Measurements from ENCODE around the gene ADGRV1.

The ADGRV1 gene

DNA sequence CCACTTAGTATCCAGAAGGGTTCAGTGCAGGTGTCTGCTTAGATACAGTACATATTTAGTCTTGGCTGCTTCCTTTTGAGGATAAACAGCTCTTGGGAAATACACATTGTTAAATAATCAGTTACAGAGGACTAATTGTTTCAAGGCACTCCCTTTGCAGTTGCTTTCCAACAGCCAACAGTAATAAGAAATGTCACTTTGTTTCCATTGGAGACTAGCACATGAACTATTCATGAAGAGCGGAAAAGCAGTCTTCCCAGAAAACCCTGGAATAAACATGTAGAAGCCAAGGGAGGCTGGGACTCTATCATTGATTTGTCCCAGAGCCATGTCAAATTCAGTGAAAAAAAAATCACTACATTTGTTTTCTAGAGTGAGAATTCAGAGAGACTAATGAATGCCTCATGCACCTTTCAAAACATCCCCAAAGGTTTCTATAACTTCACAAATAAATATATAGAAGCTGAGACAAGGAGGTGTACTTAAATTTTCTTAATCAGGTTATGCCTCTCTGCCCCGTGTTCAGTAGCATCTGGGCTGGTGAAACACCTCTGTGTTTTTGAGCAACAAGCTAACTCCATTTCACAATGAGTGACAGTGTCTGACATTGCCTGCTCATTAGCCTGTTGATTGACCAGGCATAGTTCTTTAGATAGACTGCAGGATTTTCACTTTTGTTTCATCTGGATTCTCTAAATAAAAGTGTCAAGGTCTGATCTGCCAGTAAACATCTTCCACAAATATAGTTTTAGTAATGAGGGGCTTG, 553.1 kb downstream of the ADGRV1 start:
- peak; percentile 40 for DNase-seq (ENCODE audit: low read depth)

DNA sequence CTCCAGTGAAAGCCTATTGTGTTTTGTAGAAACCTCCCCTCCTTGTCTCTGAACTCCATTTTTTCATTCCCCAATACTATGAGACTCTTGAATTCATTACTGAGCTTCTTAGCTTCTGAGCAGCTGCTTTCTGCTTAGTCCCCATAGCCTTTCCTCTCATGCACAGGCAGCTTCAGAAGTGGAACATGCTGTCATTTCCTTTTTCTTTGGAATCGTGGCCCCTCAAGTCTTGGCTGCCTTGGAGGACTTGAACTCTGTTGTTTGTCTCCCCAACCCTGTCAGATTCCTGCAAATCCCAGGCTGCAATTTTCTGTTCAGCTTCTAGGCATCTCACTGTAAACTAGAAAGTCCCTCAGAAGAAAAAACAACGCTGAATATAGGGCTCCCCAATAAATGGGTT, 556.1 kb downstream of the ADGRV1 start:
- no peak for DNase-seq (ENCODE audit: low read depth)

DNA sequence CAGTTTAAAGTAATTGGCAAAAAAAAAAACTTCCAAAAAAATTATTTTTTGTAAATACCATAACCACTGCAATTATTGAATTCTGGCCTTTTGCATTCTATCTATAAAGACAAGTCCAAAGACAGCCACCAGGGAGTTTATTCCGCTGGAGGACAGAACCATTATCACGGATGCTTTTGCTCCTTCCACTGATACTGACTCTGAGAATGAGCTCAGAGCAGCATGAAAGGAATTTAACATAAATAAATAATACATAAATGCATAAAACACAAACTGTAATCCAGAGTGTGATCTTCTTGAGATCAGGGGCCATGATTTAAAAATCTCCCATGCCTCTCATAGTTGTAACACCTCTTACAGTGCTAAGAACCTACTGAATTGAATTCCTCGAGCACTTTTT, 559.8 kb downstream of the ADGRV1 start:
- DNase-seq (ENCODE audit: low read depth) = no peak

DNA sequence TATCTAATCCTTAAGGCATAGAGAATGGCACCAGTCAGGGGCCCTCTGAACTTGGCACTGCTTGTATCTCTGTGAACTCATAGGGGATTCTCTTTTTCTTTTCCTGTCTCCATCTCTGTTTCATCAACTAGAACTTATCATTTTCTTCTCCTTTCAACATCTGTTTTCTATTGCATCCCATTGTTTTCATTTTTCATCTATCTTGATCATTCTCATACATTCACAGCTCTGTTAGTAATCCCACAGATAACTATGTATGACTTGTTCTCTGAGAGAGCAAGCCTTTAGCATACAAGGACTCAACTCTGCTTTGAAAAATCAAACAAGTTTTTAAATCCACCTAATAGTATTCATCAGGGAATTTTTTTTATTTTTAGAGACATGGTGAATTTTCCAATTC, 560.2 kb downstream of the ADGRV1 start:
- DNase-seq (ENCODE audit: low read depth) = peak; percentile 16

DNA sequence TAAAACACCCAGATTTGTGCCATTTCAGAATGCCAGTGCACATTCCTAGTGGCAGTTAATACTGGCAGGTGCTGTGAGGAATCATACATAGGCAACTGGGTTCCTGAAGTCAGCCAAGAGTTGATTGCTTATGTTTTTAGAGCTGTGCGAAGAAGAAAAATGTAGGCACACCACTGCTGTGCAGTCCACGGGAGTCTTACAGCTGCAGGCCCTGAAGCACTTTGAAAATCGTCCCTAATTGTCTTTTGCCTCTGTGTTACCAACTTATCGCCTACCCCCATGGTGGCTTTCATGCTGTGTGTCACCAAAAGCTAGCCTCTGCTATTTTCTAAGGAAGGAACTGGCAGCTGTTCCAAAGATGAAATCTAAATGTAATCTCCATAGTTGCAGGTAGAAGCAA, 560.6 kb downstream of the ADGRV1 start:
- no peak for DNase-seq (ENCODE audit: low read depth)

DNA sequence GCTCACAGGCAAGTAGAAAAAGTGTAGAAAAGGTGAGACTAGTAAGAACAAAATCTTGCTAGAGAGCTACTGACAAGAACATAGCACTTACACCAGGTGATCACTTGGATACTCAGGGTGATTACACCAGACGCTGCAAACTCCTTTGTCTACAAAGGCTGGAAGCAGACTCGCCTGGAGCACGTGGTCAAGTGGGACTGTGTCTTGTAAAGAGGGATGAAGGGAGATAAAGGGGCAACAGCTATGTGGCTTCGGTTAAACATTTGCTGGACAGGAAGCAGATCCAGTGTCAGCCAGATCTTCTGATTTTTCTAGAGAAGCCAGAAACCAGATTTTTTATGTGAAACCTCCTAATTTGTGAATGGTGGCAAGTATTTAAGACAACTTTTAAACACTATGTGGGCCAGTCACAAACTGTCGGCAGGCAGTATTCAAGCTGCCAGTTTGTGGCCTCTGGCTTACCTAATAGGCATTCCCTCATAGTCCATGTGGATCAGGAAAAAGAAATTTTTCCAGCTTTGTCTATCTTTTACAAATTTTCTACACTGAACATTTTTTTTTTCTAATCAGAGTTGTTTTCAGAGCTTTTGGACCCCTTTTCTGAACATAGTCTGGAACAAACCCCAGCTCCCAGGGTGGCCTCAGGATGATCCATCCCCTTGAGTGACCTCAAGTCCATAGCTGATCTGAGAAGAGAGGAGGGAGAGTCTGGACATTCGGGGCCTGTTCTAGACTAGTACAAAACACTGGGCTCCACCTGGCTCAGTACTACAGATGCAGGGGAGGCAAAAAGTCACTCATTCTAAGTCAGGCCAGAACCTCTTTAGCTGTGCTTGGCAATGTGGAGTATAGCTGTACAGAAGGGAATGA, 561.6 kb downstream of the ADGRV1 start:
- no peak for DNase-seq (ENCODE audit: low read depth)

DNA sequence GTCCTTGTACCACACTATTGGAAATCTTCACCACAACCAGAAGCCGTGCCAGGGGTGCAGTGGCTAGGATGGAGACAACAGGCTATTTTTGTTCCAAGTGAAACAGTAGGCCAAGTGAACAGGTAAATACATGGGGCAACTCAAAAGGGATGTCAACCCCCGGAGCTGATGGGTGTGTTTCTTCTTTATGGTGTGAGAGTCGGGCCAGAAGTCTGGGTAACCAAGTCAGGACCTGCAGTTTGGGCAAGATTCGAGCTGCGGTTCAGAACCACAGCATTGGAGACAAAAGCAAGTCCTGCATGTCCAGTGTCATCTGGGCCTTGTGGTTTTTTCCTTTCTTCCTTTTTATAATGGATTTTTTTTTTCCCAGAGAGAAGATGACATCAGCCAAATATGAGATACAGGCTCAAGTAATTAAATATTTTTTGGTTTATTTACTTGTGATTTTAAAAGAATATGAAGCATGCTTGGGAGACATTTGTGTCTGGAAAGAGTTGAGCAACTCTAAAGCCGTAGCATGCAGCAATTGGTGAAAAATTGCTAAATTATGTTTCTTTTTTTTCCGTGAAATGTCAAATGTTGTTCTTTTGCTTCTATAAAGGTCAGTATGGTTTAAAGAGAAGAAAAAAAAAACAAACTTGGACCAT, 562.9 kb downstream of the ADGRV1 start:
- peak; percentile 85 for DNase-seq (ENCODE audit: low read depth)

DNA sequence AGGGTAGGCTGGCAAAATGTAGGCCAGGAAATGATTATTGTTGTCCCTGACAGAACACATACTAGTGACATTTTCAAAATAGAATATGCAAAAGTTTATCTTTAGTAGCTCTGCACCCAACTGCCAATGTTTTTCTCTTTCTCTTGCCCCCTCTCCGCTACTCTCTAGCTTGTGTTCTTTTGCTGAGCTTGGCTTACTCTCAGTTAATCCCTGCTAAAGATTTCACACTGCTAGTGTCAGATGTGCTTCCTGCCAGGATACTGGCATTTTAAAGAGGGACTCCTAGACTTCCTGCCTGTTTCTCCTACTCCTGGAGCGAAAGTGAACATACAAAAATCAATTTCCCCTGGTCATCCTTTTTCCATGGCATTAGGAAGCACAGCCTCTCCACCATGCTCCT, 564.1 kb downstream of the ADGRV1 start:
- no peak for DNase-seq (ENCODE audit: low read depth)

DNA sequence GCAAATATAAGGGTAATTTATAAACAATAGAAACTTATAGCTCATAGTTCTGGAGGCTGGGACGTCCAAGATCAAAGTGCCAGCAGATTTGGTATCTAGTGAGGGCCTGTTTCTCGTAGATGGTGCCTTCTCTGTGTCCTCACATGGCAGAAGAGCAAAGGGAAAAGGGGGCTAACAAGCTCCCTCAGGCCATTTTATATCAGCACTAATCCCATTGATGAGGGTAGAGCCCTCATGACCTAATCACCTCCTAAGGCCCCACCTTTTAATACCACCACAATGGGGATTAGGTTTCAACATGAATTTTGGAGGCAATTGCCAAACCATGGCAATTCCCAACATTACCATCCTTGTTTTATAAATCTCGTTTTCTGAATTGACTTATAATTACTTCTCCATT, 564.7 kb downstream of the ADGRV1 start:
- no peak for DNase-seq (ENCODE audit: low read depth)

DNA sequence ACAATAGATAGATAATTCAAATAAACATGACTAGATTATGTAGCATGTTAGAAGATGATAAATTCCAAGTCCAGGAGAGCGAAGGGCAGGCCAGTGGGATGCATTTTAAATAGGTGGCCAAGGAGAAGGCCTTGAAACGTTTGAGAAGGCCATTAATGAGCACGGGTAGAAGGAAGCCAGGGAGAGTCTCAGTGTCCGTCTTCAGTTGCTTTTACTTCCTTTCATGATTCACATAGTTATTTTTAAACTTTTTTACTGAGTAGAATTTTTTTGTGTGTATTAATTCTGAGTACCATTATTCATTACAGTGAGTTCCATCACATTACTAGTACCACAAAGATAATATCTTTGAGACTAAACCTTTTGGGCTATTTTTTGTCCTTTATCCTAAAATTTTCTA, 565.3 kb downstream of the ADGRV1 start:
- no peak for DNase-seq (ENCODE audit: low read depth)

DNA sequence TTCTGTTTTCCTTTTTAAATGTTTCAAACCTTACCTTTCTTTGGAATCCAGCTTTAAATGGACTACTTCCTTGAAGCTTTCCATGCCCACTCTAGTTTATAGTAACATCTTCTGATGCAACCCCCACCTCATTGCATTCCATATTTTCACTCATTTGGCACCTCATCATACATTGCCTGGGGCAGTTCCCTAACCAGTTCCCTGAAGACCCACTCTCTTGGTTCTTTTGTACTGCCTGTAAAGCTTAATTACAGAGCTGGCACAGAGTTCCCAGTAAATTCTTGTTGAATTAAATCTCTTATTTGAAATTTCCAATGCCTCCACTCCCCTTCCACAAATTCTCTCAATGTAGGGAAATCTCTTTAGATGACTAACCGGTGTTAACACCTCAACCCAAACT, 567.3 kb downstream of the ADGRV1 start:
- DNase-seq (ENCODE audit: low read depth) = no peak

DNA sequence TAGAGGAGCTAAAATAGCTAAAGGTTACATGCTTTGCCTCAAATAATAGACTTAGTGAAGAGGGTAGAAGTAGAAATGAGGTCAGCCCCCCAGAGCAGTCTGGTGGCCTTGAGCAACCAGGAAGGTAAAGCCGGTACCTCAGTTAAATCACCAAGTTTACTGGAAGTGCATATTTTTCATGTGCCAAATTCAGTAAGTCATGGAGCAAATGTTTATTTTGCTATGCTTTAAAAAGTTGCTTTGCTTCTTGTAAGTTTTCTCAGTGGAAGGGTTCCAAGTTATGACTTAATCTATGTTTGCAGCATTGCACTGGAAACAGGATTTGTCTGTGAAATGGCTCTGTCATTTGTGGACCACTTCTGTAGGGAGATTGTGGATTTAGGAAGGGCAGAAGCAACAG, 567.9 kb downstream of the ADGRV1 start:
- DNase-seq (ENCODE audit: low read depth) = peak; percentile 86

DNA sequence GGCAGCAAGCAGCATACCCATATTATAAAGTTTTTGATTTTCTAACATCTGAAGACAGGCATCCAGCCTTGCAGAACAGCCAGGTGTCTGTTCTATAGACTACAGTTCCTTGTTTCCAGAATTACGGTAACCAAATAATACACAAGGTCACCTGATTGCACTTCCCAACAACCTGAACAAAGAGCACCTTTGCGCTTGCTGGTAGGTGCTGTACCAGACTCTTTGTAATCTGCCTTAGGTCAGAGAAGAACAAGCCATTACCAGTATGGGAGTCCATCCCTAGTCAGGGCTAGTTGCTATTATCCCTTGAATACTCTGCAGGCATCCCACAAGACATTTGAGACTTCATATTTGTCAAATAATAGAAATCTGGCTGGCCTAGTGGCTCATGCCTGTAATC, 568.3 kb downstream of the ADGRV1 start:
- DNase-seq (ENCODE audit: low read depth) = no peak

DNA sequence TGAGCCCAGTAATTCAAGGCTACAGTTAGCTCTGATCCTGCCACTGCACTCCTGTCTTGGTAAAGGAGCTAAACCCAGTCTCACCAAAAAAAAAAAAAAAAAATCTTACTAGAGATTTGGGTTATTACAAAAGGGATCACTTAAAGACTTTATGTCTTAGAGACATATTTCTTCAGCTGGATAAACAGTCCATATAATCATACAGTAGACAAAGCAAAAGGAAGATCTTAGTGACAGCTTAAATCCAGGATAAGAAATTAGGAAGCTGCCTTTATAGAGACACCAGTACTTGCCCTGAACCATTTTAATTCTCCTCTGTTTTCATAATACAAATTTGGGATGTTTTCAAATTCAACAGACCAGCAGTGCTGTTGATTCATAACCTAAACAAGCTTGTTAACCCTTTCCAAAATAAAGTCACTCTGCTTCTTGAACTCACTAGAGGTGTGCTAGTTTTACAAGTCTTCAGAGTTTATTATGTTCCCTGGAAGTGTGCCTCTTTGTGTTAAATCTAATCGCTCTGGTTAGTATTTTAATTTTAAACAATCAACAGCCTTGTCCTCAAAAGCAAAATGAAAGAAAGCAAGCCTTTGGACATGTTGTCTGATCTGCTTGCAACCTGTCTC, 569.0 kb downstream of the ADGRV1 start:
- DNase-seq (ENCODE audit: low read depth) = no peak

DNA sequence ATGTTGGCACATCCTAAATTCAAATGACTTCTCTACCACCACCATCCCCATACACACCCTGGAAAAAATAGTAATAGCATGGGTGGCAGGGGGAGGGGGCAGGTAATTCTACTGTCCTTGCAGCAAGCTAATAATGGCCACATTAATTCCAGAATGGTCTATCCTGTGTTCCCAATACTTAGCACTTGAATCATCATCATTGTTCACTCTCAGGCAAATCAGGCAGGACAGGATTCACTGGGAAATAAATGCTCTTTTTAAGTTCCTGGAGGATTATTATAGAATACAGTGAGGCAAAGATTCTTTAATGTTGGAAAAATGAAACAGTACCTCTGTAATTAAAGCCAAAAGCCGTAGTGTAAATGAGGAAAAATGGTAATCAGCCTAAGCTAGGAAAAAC, 570.0 kb downstream of the ADGRV1 start:
- DNase-seq (ENCODE audit: low read depth) = no peak

DNA sequence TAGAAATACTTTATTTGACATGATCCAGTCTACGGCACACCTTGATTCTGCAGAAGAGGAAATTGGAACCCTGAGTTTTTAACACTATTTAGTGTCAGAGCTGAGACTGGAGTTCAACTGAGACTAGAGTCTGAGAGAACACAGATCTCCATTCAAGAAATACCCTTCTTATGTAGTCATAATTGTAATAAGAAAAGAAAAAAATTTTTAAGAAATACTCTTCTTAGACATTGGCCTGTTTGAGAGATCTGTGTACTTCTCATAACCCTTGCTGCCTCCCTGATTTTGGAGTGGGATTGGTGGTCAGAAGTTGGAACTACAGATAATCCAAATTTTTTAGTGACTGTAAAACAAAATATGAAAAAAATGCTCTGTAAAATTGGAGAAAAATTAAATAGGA, 571.2 kb downstream of the ADGRV1 start:
- no peak for DNase-seq (ENCODE audit: low read depth)

DNA sequence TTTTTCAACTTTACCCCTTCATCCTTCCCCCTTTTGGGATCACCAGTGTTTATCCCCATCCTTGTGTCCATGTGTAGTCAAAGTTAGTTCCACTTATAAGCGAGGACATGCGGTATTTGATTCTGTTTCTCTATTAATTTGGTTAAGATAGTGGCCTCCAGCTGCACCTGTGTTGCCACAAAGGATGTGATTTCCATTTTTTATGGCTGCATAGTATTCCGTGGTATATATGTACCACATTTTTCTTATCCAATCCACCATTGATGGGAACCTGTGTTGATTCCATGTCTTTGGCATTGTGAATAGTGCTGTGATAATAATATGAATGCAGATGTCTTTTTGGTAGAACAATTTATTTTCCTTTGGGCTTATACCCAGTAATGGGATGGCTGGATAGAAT, 572.2 kb downstream of the ADGRV1 start:
- no peak for DNase-seq (ENCODE audit: low read depth)

DNA sequence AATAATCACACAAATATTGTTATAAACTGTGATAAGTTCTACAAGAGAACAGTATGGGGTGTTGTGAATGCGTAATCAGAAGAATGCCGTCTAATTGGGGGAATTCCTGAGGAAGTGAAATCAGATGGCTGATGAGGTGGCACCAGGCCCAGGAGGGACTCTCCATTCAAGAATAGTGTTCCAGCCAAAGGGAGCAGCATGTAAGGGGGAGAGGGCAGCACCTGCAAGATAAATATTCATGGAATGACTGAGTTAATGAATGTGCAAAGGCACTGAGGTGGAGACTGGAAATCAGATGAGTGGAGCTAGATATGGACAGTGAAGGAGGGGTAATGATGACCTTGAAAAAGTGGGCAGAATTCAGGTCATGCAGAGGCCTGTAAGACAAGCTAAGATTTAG, 574.0 kb downstream of the ADGRV1 start:
- DNase-seq (ENCODE audit: low read depth) = no peak

DNA sequence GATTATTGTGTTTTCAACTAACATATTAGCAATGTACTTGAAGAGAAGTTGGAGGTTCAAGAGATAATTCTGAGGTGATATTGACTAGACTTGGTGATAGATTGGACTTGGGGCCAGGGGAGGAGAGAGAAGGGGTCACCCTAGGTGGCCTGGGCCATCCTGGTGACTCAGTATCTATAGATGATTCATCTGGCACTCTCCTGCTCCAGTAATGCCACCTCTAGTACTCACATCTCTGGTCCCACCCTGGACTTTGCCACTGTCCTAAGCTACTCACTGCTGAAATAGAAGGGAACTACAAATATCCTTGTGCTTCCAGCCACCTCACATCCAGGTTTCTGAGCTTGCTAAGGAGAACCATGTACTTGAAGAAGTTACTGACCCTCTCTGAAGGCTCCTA, 574.6 kb downstream of the ADGRV1 start:
- DNase-seq (ENCODE audit: low read depth) = no peak

DNA sequence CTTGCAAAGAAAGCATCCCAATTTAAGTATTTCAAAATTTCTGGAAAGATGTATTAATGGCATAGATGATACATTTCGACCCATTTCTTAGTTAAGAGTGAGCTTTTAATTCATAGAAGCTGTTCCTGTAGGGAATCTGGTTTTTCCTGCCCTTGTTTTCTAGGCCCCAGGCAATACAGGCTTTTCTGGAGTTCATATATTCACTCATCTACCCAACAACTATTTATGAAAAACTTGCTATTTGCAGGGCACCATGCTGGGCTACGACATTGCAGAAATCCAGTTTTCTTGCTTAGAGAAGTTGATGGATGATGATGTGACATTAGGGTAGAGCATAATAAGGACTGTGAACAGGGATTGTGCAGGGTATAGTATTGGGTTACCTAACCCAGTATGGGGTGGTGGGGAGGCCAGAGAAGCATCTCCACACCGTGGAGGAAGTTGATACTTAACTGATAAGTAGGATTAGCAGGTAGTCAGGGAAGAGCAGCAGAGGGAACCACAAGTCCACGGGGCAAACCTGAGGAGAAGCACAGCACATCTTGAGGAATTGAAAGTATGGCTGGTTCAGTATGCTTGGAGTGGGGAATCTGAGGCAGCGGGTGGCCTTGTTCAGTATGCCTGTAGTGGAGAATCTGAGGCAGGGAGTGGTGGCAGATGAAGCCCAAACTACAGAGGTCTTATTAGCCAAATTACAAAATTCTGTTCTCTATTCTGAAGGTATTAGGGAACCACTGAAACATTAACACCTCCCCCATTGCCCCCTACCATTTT, 577.1 kb downstream of the ADGRV1 start:
- DNase-seq (ENCODE audit: low read depth) = no peak

DNA sequence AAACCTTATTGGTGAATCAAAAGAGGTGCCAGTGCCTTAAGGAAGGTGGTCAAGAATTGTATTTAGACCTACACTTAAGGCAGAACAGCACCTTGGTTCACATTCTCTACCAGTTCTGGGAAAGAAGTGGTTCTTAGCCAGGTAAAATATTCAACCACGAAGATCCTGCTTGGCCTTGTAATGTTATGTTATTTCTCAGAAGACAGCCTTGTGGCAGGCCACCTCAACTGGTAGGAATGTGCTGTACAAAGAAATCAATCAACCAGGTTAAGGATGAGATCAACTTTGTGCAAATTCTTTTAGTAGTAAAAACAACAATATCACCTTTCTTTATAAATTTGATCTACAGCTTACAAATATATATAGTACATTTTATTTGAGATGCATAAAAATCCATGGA, 577.7 kb downstream of the ADGRV1 start:
- DNase-seq (ENCODE audit: low read depth) = no peak

DNA sequence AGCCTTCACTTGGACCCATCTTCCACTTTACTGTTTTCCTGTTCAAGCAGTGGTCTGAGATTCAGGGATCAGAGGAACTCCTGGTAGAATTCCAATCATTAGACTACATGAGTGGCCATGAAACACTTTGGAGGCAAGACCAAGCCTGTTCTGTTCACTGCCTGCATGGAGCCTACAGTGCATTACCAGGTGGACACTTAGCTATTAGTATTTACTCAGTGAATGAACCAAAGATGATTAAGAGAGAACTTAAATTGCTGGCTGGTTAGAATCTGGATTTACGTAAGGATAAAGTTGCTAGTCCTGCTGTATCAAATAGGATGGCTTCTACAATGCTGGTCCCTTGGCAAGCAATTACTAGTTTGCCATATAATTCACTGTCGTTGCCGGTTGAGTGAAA, 579.0 kb downstream of the ADGRV1 start:
- DNase-seq (ENCODE audit: low read depth) = no peak

Data from fibroblast of gingiva (primary cell).